GM18517 (cell line): ENCODE data around the gene DRAXIN.

Source experiments
- ATAC-seq: cut with Tn5 transposase; IDR thresholded peaks from one replicate; pipeline ENCODE4 v1.9.1; 2021; ENCODE audit warnings: mild to moderate bottlenecking, moderate library complexity; ENCODE audit not compliant: unreplicated experiment

DRAXIN gene

DNA sequence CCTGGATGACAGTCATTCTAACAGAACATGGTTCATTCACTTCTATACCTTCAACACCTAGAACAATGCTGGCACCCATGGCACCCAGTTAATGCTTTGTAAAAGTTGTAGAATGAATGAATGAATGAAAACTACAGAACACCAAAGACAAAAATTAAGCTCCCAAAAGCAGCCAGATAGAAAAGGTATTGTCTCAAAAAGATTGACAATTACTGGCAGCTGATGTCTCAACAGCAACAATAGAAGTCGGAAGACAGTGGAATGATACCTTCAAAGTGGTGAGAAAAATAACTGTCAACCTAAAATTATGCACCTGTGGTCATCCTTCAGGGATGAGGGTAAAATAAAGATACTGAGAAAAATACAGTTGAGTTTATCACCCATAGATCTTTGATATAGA, 65.5 kb downstream of the DRAXIN start:
- no peak for ATAC-seq

GRCh38 chr1:11759791-11760190, 68.3 kb downstream of the DRAXIN start:
- ATAC-seq: no peak

GRCh38 chr1:11761285-11761684, 69.8 kb downstream of the DRAXIN start:
- ATAC-seq: no peak

- ATAC-seq: no peak
Observed at GRCh38 chr1:11761988-11762406, 70.5 kb downstream of the DRAXIN start, which contains the start of gene C1orf167. TSS of gene C1orf167 (plus strand) at chr1:11762193. CDS start at chr1:11764401, 2,208 bp downstream.

GRCh38 chr1:11764115-11764514, 72.6 kb downstream of the DRAXIN start:
- no peak for ATAC-seq

DNA sequence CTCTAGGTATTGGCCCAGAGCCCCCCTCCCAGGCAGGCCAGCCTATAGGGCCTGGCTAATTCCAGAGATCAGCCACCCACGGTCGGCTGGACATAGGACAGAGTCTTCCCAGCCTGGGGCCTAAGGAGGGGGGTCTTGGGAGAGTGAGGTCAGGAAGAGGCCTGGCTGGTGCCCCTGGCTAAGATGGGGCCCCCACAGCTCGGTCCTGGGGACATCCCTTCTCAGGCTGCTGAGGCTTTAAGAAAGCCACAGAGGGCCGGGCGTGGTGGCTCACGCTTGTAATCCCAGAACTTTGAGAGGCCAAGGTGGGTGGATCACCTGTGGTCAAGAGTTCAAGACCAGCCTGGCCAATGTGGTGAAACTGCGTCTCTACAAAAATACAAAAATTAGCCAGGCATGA, 73.0 kb downstream of the DRAXIN start:
- no peak for ATAC-seq

GRCh38 chr1:11765661-11766428, 74.3 kb downstream of the DRAXIN start:
- ATAC-seq: no peak

GRCh38 chr1:11766429-11766776, 74.9 kb downstream of the DRAXIN start:
- no peak for ATAC-seq

DNA sequence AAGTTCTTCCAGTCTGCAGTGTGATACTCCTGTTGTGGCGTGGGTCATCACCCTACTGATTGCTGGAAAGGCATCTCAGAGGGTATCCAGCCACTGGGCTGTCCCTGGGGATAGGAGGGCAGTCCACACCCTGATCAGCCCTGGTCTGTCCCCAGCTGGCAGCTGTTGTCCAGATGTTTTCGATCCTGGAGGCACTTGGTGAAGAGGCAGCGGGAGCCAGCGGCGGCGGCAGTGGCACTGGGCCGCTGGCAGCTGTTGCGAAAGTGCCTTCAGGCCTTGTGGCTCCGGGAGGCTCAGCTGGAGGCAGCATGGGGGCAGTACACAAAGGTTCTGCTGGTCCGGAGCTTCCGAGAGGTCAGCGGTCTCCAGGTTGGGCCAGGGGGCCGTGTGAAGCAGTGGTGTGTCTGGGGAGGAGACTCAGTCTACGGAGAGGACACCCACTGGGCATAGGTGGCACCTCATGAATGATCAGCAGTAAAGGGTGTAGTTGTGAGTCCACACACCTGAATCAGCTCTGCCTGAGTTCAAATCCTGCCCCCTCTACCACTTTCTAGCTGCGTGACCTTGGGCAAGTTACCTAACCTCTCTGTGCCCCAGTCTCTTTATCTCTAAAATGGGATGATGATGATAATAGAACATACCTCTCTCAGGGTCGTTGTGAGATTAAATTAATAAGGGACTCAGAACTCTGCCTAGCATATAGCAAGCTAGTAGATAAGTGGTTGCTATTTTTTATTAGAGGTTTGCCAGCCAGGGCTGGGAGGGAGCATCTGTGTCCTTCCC, 76.6 kb downstream of the DRAXIN start:
- no peak for ATAC-seq

DNA sequence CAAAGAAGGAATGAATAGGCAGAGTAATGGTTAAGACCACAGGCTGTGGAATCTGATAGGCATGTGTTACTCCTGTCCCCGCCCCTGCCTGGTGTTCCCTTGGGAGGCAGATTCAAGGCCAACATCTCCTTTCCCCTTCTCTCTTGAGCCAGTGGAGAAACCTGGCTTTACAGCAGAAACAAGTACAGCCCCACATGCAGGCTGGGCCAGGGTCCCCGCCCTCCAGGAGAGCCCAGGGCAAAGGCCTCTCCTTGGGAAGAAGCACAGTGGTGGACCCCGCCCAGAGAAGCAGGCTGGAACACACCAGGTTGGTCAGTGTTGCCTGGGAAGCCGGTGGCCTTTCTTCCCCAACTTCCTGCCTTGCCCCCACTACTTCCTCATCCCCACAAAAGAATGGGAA, 77.3 kb downstream of the DRAXIN start:
- no peak for ATAC-seq

GRCh38 chr1:11769274-11769673, 77.8 kb downstream of the DRAXIN start:
- no peak for ATAC-seq

GRCh38 chr1:11770011-11770410, 78.5 kb downstream of the DRAXIN start:
- ATAC-seq: no peak

DNA sequence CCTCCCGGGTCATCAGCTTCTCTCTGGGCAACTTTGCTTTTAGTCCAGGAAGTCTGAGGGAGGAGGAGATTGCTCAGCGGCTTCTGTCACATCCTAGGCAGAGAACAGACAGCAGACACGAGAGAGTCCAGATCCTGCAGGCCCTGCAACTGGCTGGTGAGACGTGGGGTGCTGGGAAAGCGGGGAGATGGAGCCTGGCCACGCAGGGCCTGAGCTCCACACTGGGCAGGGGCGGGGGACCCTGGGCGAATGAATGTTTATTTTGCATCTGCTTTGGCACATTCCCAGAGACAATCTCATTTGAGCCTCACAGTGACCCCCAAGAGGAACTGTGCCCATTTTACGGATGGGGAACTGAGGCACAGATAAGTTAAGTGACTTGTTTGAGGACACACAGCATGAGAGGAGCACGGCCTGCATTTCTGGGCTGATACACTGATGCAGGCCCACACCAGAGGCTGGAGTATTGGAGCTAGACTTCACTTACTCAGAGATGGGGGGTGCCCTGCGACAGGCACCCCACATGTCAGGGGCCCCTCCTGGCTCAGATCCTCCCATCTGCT, 80.1 kb downstream of the DRAXIN start:
- ATAC-seq: no peak

DNA sequence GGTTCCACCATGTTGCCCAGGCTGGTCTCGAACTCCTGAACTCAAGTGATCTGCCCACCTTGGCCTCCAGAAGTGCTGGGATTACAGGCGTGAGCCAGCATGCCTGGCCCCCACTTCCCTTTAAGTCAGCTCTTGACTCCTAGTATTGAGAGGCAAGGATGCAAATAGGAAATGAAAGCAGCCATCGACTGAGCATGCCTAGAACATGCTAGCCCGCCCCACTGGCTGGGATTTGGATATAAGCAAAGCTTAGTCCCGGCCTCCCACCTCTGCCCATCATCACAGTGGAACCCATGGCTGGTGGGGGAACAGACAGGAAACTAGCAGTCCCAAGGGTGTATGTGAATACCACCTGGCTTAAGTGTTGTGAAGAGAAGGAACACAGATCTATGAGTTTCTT, 80.9 kb downstream of the DRAXIN start:
- ATAC-seq: no peak

GRCh38 chr1:11774753-11775152, 83.2 kb downstream of the DRAXIN start:
- no peak for ATAC-seq
